ENCODE measurements around the gene PDSS2.

DNA sequence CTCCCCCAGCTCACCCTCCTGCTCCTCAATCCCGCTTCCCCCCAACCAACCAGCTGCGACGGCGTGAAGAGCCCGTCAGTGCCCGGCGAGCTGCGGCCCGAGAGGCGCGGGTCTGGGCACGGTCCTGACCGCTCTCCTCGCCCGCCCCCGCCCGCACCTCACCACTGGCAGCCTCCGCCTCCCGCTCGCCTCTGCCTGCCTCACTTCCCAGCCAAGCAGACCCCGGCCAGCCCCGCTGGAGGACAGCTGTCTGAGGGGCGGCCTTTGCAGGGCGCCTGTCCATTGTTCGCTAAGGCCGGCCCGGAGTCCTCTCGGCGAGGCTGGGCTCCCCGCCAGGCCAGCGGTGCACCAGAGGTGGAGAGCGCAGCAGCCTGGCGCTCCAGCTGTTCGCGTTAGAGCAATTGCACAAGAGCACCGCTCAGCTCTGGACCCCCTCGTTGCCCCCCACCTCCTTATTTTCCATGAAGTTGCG, 31.8 kb upstream of the PDSS2 start:
- TF ChIP-seq, protein P1, sequence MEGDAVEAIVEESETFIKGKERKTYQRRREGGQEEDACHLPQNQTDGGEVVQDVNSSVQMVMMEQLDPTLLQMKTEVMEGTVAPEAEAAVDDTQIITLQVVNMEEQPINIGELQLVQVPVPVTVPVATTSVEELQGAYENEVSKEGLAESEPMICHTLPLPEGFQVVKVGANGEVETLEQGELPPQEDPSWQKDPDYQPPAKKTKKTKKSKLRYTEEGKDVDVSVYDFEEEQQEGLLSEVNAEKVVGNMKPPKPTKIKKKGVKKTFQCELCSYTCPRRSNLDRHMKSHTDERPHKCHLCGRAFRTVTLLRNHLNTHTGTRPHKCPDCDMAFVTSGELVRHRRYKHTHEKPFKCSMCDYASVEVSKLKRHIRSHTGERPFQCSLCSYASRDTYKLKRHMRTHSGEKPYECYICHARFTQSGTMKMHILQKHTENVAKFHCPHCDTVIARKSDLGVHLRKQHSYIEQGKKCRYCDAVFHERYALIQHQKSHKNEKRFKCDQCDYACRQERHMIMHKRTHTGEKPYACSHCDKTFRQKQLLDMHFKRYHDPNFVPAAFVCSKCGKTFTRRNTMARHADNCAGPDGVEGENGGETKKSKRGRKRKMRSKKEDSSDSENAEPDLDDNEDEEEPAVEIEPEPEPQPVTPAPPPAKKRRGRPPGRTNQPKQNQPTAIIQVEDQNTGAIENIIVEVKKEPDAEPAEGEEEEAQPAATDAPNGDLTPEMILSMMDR (IDR thresholded peaks at IDR 0.05) = peak in 1 of 4 experiments; percentile 10
- TF ChIP-seq POLR2A (IDR thresholded peaks at IDR 0.05) (no peak), EP300 (IDR thresholded peaks at IDR 0.05) (no peak), POLR2AphosphoS5 (IDR thresholded peaks at IDR 0.05) (no peak)

Measured in gastroesophageal sphincter (tissue), 3 donors.